WTC11 (cell line): ENCODE results near the gene DPP10. TPM values are rescaled to one million over a fixed set of nuclear protein-coding genes. Genes with fewer than 3 reads are reported as not detected.

Experiments
- ATAC-seq: fragments of 200-7000 bp; cut with Tn5 transposase; 2 replicates; pipeline ENCODE4 v1.10.0; 2021; ENCODE audit warnings: mild to moderate bottlenecking, moderate library complexity
- CTCF ChIA-PET: fragments of 300-600 bp; sonication (Branson Sonifier 250); formaldehyde crosslinking; loops from one replicate; lab custom pipeline; 2021; ENCODE audit warnings: antibody characterized with exemption; lab: Charles Lee
- POLR2A ChIA-PET: fragments of 350-600 bp; sonication (Branson Sonifier 250); formaldehyde crosslinking; loops from one replicate; lab custom pipeline; 2021; ENCODE audit warnings: antibody characterized with exemption; lab: Charles Lee
- DNase-seq: peaks from one replicate; pipeline ENCODE4 v3.0.0; 2021; ENCODE audit warnings: low spot score
- H3K27ac Mint-ChIP-seq: 2 replicates; pipeline ENCODE4 v1.8.0; 2021; ENCODE audit warnings: mixed read lengths
- H3K27me3 Mint-ChIP-seq: 2 replicates; pipeline ENCODE4 v1.8.0; 2021; ENCODE audit warnings: low read depth, mild to moderate bottlenecking, moderate library complexity, mixed read lengths
- H3K36me3 Mint-ChIP-seq: 2 replicates; pipeline ENCODE4 v1.8.0; 2021; ENCODE audit warnings: mixed read lengths
- H3K4me1 Mint-ChIP-seq: 2 replicates; pipeline ENCODE4 v1.8.0; 2022; ENCODE audit warnings: mixed read lengths
- H3K4me3 Mint-ChIP-seq: 2 replicates; pipeline ENCODE4 v1.8.0; 2021; ENCODE audit warnings: mild to moderate bottlenecking, moderate library complexity, mixed read lengths
- H3K9me3 Mint-ChIP-seq: 2 replicates; pipeline ENCODE4 v1.8.0; 2021; ENCODE audit warnings: mixed read lengths
- ATF1 ChIP-seq: sonication (generic); formaldehyde crosslinking; IDR thresholded peaks from 2 replicates; pipeline ENCODE4 v1.8.1; 2023; ENCODE audit warnings: mild to moderate bottlenecking, moderate library complexity, missing genetic modification reagents
- CBFB ChIP-seq: sonication (generic); formaldehyde crosslinking; IDR thresholded peaks from 2 replicates; pipeline ENCODE4 v1.8.1; 2022; ENCODE audit warnings: mild to moderate bottlenecking, low read depth, missing genetic modification reagents
- CREM ChIP-seq: sonication (generic); formaldehyde crosslinking; IDR thresholded peaks from 2 replicates; pipeline ENCODE4 v1.8.1; 2022; ENCODE audit warnings: mild to moderate bottlenecking, missing genetic modification reagents, moderate library complexity
- GRHL2 ChIP-seq: fragments of 250-450 bp; sonication (Bioruptor Pico); IDR thresholded peaks from 2 replicates; pipeline ENCODE4 v1.8.0; 2022; ENCODE audit warnings: mild to moderate bottlenecking, moderate library complexity; ENCODE audit not compliant: insufficient replicate concordance, severe bottlenecking
- GTF2I ChIP-seq: fragments of 250-450 bp; sonication (Bioruptor Pico); conservative IDR thresholded peaks from 2 replicates; pipeline ENCODE4 v1.4.0; 2021; ENCODE audit warnings: mild to moderate bottlenecking
- HMGA2 ChIP-seq: fragments of 250-450 bp; sonication (Bioruptor Pico); IDR thresholded peaks from 2 replicates; pipeline ENCODE4 v1.4.0; 2021; ENCODE audit warnings: mild to moderate bottlenecking, moderate library complexity
- JAZF1 ChIP-seq: fragments of 250-450 bp; sonication (Bioruptor Pico); IDR thresholded peaks from 2 replicates; pipeline ENCODE4 v1.9.0; 2021; ENCODE audit warnings: moderate library complexity, mild to moderate bottlenecking, inconsistent platforms
- KAT7 ChIP-seq: sonication (generic); formaldehyde crosslinking; IDR thresholded peaks from 2 replicates; pipeline ENCODE4 v1.8.1; 2023; ENCODE audit warnings: missing genetic modification reagents, mild to moderate bottlenecking, borderline replicate concordance
- MYBL2 ChIP-seq: sonication (generic); formaldehyde crosslinking; IDR thresholded peaks from 2 replicates; pipeline ENCODE4 v1.8.1; 2023; ENCODE audit warnings: mild to moderate bottlenecking, moderate library complexity, missing genetic modification reagents
- NFYB ChIP-seq: sonication (generic); formaldehyde crosslinking; conservative IDR thresholded peaks from 2 replicates; pipeline ENCODE4 v1.8.0; 2022; ENCODE audit warnings: low read depth, missing genetic modification reagents
- NR1H2 ChIP-seq: sonication (generic); formaldehyde crosslinking; IDR thresholded peaks from 2 replicates; pipeline ENCODE4 v1.9.0; 2021; ENCODE audit warnings: mild to moderate bottlenecking, moderate library complexity, missing genetic modification reagents
- SOX15 ChIP-seq: fragments of 250-450 bp; sonication (Bioruptor Pico); IDR thresholded peaks from 2 replicates; pipeline ENCODE4 v1.9.0; 2021; ENCODE audit warnings: mild to moderate bottlenecking
- TCF7 ChIP-seq: sonication (generic); formaldehyde crosslinking; IDR thresholded peaks from 2 replicates; pipeline ENCODE4 v1.8.0; 2022; ENCODE audit warnings: mild to moderate bottlenecking, low read depth, missing genetic modification reagents, moderate library complexity
- TP53 ChIP-seq: sonication (generic); formaldehyde crosslinking; IDR thresholded peaks from 2 replicates; pipeline ENCODE4 v1.8.1; 2023; ENCODE audit warnings: mild to moderate bottlenecking, missing genetic modification reagents
- ZNF121 ChIP-seq: sonication (generic); formaldehyde crosslinking; IDR thresholded peaks from 2 replicates; pipeline ENCODE4 v1.8.0; 2023; ENCODE audit warnings: missing genetic modification reagents
- ZNF317 ChIP-seq: sonication (generic); formaldehyde crosslinking; IDR thresholded peaks from 2 replicates; pipeline ENCODE4 v1.8.1; 2023; ENCODE audit warnings: low read depth, mild to moderate bottlenecking, moderate library complexity, missing genetic modification reagents, borderline replicate concordance
- ZNF416 ChIP-seq: fragments of 250-450 bp; sonication (Bioruptor Pico); IDR thresholded peaks from 2 replicates; pipeline ENCODE4 v1.9.0; 2021; ENCODE audit warnings: mild to moderate bottlenecking, inconsistent platforms
- total RNA-seq: library from RNA; stranded (reverse); gene quantifications from 3 replicates; pipeline ENCODE4 v1.2.3, GENCODE V29; 2021
- TF ChIP-seq, protein P1 (sequence below): sonication (generic); formaldehyde crosslinking; conservative IDR thresholded peaks from 2 replicates; pipeline ENCODE4 v1.8.1; 2023; ENCODE audit warnings: mild to moderate bottlenecking, low read depth, missing genetic modification reagents, moderate library complexity
- TF ChIP-seq, protein P2 (sequence below): sonication (generic); formaldehyde crosslinking; IDR thresholded peaks from 2 replicates; pipeline ENCODE4 v1.8.0; 2022; ENCODE audit warnings: mild to moderate bottlenecking, missing genetic modification reagents
- TF ChIP-seq, protein P3 (sequence below): sonication (generic); formaldehyde crosslinking; IDR thresholded peaks from 2 replicates; pipeline ENCODE4 v1.8.0; 2022; ENCODE audit warnings: mild to moderate bottlenecking, missing genetic modification reagents
- TF ChIP-seq, protein P4 (sequence below): fragments of 250-450 bp; sonication (Bioruptor Pico); IDR thresholded peaks from 2 replicates; pipeline ENCODE4 v1.8.0; 2021; ENCODE audit warnings: mild to moderate bottlenecking
- TF ChIP-seq, protein P5 (sequence below): sonication (generic); formaldehyde crosslinking; IDR thresholded peaks from 2 replicates; pipeline ENCODE4 v1.8.1; 2023; ENCODE audit warnings: mild to moderate bottlenecking, missing genetic modification reagents
- TF ChIP-seq, protein P6 (sequence below): sonication (generic); formaldehyde crosslinking; IDR thresholded peaks from 2 replicates; pipeline ENCODE4 v1.8.1; 2022; ENCODE audit warnings: mild to moderate bottlenecking, moderate library complexity, missing genetic modification reagents

The DPP10 gene
- total RNA-seq, 1 experiment from 2014 or later: 4.0 TPM

DNA sequence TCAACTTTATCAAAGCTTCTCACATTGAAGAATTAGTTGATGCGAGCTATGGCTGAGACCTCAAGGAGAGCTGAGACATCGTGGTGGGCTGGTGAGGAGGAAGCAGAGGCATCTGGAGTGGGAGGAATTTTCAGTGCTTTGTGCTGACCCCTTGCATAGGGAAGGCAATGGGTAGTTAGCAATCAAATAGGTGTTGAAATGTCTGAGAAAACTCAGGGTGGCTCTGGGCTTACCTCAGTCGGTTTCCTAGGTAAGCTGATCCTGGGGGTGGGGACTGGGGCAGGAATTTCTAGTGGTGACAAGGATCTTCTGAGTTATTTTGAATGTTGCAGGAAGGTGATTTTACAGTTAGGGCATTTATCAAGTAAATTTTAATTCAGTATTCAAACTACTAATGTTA is 20.7 kb upstream of the DPP10 start (continued):
- TF ChIP-seq TCF7 (no peak), GRHL2 (CRISPR knock-in tag) (no peak), ATF1 (no peak), CBFB (CRISPR knock-in tag) (no peak), ZNF416 (no peak), NR1H2 (CRISPR knock-in tag) (no peak), MYBL2 (no peak), CREM (CRISPR knock-in tag) (no peak)

DNA sequence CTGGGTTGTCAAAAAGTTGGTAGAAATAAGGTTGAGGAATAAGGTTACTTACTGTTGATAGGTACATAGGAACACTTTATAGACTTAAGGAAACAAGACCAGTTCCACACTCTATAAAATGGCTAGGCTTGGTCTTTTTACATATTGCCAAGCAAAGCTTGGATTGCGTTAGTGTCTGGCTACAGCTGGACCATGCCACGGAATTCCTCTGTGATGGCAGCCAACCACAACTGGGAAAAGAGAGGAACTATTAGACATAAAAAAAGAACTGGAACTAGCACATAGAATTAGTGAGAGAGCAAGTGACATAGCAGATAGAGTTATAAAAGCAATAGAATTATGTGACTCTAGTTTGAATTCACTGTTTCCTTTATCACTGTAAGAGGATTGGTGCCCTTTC is 17.7 kb upstream of the DPP10 start:
- DNase-seq (no peak), ATAC-seq (no peak)
- peaks cover 58% of the 10 kb centered on the region for H3K9me3 Mint-ChIP-seq
- no peak overlapping the region for H3K27ac Mint-ChIP-seq
- TF ChIP-seq HMGA2 (CRISPR knock-in tag) (no peak), JAZF1 (CRISPR knock-in tag) (no peak), ZNF121 (CRISPR knock-in tag) (no peak), SOX15 (no peak), KAT7 (no peak), GTF2I (CRISPR knock-in tag) (no peak), NFYB (CRISPR knock-in tag) (no peak), TP53 (CRISPR knock-in tag) (no peak), ZNF317 (no peak)
- TF ChIP-seq, protein P1, sequence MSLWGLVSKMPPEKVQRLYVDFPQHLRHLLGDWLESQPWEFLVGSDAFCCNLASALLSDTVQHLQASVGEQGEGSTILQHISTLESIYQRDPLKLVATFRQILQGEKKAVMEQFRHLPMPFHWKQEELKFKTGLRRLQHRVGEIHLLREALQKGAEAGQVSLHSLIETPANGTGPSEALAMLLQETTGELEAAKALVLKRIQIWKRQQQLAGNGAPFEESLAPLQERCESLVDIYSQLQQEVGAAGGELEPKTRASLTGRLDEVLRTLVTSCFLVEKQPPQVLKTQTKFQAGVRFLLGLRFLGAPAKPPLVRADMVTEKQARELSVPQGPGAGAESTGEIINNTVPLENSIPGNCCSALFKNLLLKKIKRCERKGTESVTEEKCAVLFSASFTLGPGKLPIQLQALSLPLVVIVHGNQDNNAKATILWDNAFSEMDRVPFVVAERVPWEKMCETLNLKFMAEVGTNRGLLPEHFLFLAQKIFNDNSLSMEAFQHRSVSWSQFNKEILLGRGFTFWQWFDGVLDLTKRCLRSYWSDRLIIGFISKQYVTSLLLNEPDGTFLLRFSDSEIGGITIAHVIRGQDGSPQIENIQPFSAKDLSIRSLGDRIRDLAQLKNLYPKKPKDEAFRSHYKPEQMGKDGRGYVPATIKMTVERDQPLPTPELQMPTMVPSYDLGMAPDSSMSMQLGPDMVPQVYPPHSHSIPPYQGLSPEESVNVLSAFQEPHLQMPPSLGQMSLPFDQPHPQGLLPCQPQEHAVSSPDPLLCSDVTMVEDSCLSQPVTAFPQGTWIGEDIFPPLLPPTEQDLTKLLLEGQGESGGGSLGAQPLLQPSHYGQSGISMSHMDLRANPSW (CRISPR knock-in tag): no peak
- TF ChIP-seq, protein P2, sequence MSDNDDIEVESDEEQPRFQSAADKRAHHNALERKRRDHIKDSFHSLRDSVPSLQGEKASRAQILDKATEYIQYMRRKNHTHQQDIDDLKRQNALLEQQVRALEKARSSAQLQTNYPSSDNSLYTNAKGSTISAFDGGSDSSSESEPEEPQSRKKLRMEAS (CRISPR knock-in tag): no peak
- TF ChIP-seq, protein P3, sequence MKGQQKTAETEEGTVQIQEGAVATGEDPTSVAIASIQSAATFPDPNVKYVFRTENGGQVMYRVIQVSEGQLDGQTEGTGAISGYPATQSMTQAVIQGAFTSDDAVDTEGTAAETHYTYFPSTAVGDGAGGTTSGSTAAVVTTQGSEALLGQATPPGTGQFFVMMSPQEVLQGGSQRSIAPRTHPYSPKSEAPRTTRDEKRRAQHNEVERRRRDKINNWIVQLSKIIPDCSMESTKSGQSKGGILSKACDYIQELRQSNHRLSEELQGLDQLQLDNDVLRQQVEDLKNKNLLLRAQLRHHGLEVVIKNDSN: no peak
- TF ChIP-seq, protein P4, sequence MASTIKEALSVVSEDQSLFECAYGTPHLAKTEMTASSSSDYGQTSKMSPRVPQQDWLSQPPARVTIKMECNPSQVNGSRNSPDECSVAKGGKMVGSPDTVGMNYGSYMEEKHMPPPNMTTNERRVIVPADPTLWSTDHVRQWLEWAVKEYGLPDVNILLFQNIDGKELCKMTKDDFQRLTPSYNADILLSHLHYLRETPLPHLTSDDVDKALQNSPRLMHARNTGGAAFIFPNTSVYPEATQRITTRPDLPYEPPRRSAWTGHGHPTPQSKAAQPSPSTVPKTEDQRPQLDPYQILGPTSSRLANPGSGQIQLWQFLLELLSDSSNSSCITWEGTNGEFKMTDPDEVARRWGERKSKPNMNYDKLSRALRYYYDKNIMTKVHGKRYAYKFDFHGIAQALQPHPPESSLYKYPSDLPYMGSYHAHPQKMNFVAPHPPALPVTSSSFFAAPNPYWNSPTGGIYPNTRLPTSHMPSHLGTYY (CRISPR knock-in tag): no peak
- TF ChIP-seq, protein P5, sequence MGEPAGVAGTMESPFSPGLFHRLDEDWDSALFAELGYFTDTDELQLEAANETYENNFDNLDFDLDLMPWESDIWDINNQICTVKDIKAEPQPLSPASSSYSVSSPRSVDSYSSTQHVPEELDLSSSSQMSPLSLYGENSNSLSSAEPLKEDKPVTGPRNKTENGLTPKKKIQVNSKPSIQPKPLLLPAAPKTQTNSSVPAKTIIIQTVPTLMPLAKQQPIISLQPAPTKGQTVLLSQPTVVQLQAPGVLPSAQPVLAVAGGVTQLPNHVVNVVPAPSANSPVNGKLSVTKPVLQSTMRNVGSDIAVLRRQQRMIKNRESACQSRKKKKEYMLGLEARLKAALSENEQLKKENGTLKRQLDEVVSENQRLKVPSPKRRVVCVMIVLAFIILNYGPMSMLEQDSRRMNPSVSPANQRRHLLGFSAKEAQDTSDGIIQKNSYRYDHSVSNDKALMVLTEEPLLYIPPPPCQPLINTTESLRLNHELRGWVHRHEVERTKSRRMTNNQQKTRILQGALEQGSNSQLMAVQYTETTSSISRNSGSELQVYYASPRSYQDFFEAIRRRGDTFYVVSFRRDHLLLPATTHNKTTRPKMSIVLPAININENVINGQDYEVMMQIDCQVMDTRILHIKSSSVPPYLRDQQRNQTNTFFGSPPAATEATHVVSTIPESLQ (CRISPR knock-in tag): no peak
- TF ChIP-seq, protein P6, sequence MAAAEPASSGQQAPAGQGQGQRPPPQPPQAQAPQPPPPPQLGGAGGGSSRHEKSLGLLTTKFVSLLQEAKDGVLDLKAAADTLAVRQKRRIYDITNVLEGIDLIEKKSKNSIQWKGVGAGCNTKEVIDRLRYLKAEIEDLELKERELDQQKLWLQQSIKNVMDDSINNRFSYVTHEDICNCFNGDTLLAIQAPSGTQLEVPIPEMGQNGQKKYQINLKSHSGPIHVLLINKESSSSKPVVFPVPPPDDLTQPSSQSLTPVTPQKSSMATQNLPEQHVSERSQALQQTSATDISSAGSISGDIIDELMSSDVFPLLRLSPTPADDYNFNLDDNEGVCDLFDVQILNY (CRISPR knock-in tag): no peak
- no peak overlapping the region for H3K4me3 Mint-ChIP-seq
- H3K4me1 Mint-ChIP-seq: peaks cover 9% of the 10 kb centered on the region
- POLR2A ChIA-PET: no interaction called here
- H3K27me3 Mint-ChIP-seq: no peaks in the 10 kb centered on the region
- CTCF ChIA-PET: no interaction called here
- peaks cover 9% of the 10 kb centered on the region for H3K36me3 Mint-ChIP-seq
